Neural progenitor cell (in vitro differentiated cells): ENCODE measurements around the gene PITRM1. TPM values are rescaled to one million over a fixed set of nuclear protein-coding genes. Genes with fewer than 3 reads are reported as not detected.

Experiments
- DNase-seq: peaks from one replicate; pipeline ENCODE4 v3.0.0-alpha.2; 2016; ENCODE audit warnings: low spot score
- H2AFZ ChIP-seq: fragments of 200-600 bp; sonication (generic); replicated peaks from 2 replicates; pipeline ENCODE4 v1.6.1; 2016; ENCODE audit warnings: antibody characterized with exemption
- H3F3A ChIP-seq: fragments of 200-600 bp; sonication (generic); 2 replicates; pipeline ENCODE4 v1.6.1; 2016; ENCODE audit warnings: antibody characterized with exemption, low read depth
- H3K27ac ChIP-seq: fragments of 200-600 bp; sonication (generic); 2 replicates; pipeline ENCODE4 v1.5.1; 2016; ENCODE audit warnings: mild to moderate bottlenecking
- H3K27me3 ChIP-seq: fragments of 200-600 bp; sonication (generic); 2 replicates; pipeline ENCODE4 v1.6.1; 2016; ENCODE audit warnings: mild to moderate bottlenecking, moderate library complexity
- H3K36me3 ChIP-seq: fragments of 200-600 bp; sonication (generic); 2 replicates; pipeline ENCODE4 v1.5.1; 2016
- H3K4me1 ChIP-seq: fragments of 200-600 bp; sonication (generic); 2 replicates; pipeline ENCODE4 v1.6.1; 2016; ENCODE audit warnings: mixed run types
- H3K4me2 ChIP-seq: fragments of 200-600 bp; sonication (generic); 2 replicates; pipeline ENCODE4 v1.6.1; 2016
- H3K4me3 ChIP-seq: fragments of 200-600 bp; sonication (generic); 2 replicates; pipeline ENCODE4 v1.5.1; 2016
- H3K79me2 ChIP-seq: fragments of 200-600 bp; sonication (generic); 2 replicates; pipeline ENCODE4 v1.6.1; 2016; ENCODE audit warnings: low read depth
- H3K9ac ChIP-seq: fragments of 200-600 bp; sonication (generic); 2 replicates; pipeline ENCODE4 v1.6.1; 2016
- H3K9me3 ChIP-seq: fragments of 200-600 bp; sonication (generic); 2 replicates; pipeline ENCODE4 v1.5.1; 2016; ENCODE audit warnings: low read depth
- H4K20me1 ChIP-seq: fragments of 200-600 bp; sonication (generic); 2 replicates; pipeline ENCODE4 v1.6.1; 2016; ENCODE audit warnings: low read depth
- H3K27ac Mint-ChIP-seq: 3 replicates; pipeline ENCODE4 v1.8.0; 2021; ENCODE audit warnings: mixed read lengths
- H3K27me3 Mint-ChIP-seq: 2 replicates; pipeline ENCODE4 v1.8.0; 2022; ENCODE audit warnings: low read depth, mild to moderate bottlenecking, inconsistent platforms, moderate library complexity, mixed read lengths; ENCODE audit not compliant: insufficient read depth
- H3K36me3 Mint-ChIP-seq: 3 replicates; pipeline ENCODE4 v1.8.0; 2021; ENCODE audit warnings: mixed read lengths
- H3K4me1 Mint-ChIP-seq: 3 replicates; pipeline ENCODE4 v1.8.0; 2021; ENCODE audit warnings: mixed read lengths
- H3K4me3 Mint-ChIP-seq: 3 replicates; pipeline ENCODE4 v1.8.0; 2021; ENCODE audit warnings: mild to moderate bottlenecking, moderate library complexity, mixed read lengths
- H3K9me3 Mint-ChIP-seq: 3 replicates; pipeline ENCODE4 v1.8.0; 2020; ENCODE audit warnings: mixed read lengths
- EZH2 ChIP-seq: fragments of 200-600 bp; sonication (generic); IDR thresholded peaks from 2 replicates; pipeline ENCODE4 v1.6.1; 2017; ENCODE audit warnings: antibody characterized with exemption, mild to moderate bottlenecking, moderate library complexity
- EZH2phosphoT487 ChIP-seq: fragments of 200-600 bp; sonication (generic); IDR thresholded peaks from 2 replicates; pipeline ENCODE4 v1.6.1; 2017; ENCODE audit warnings: antibody characterized with exemption
- total RNA-seq: library from RNA; depleted of rRNA; stranded (reverse); fragments of >200 nt; gene quantifications from 2 replicates; pipeline ENCODE4 v1.2.3, GENCODE V29; 2015; ENCODE audit warnings: low replicate concordance
- TF ChIP-seq, protein P1 (sequence below): fragments of 200-600 bp; sonication (generic); IDR thresholded peaks from 2 replicates; pipeline ENCODE4 v1.5.1; 2017; ENCODE audit warnings: antibody characterized with exemption, mild to moderate bottlenecking

The PITRM1 gene
- total RNA-seq, 1 donor from 2014 or later, result 38.0 TPM

DNA sequence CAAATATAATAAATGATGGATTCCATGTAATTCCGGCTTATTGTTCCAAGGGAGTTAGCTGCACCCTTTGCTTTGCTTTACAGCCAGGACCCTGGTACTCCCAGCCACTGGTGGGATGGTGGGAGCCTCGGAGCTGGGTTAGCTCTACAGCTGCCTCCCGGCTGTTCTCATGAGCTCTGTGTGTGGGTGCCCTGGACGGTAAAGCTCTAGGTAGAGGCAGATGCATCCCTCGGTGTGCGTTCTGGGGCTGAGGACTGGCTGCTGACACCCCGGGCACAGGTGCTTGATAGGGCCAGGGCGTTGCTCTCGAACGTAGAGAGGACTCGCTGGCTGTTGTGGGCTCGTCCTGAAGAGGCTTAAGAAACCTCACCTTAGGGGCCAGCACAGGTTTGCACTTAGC lies 55.1 kb downstream of the PITRM1 start:
- Histone ChIP-seq H3K27me3 (no peaks in the 10 kb centered on the region), H3K27ac (no peak overlapping the region), H3K4me2 (no peak overlapping the region), H3K9me3 (no peaks in the 10 kb centered on the region), H3F3A (no peaks in the 10 kb centered on the region), H3K79me2 (no peaks in the 10 kb centered on the region), H3K36me3 (no peaks in the 10 kb centered on the region), H3K4me3 (no peak overlapping the region), H3K4me1 (no peaks in the 10 kb centered on the region), H3K9ac (no peak overlapping the region), H2AFZ (no peak overlapping the region), H4K20me1 (no peaks in the 10 kb centered on the region)
- Mint-ChIP-seq H3K27ac (peak overlapping the region; percentile 5), H3K4me3 (no peak overlapping the region), H3K27me3 (peaks cover 6% of the 10 kb centered on the region), H3K4me1 (peaks cover 3% of the 10 kb centered on the region), H3K36me3 (peaks cover 12% of the 10 kb centered on the region), H3K9me3 (no peaks in the 10 kb centered on the region)
- TF ChIP-seq EZH2phosphoT487 (no peak), EZH2 (no peak)
- TF ChIP-seq, protein P1, sequence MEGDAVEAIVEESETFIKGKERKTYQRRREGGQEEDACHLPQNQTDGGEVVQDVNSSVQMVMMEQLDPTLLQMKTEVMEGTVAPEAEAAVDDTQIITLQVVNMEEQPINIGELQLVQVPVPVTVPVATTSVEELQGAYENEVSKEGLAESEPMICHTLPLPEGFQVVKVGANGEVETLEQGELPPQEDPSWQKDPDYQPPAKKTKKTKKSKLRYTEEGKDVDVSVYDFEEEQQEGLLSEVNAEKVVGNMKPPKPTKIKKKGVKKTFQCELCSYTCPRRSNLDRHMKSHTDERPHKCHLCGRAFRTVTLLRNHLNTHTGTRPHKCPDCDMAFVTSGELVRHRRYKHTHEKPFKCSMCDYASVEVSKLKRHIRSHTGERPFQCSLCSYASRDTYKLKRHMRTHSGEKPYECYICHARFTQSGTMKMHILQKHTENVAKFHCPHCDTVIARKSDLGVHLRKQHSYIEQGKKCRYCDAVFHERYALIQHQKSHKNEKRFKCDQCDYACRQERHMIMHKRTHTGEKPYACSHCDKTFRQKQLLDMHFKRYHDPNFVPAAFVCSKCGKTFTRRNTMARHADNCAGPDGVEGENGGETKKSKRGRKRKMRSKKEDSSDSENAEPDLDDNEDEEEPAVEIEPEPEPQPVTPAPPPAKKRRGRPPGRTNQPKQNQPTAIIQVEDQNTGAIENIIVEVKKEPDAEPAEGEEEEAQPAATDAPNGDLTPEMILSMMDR, result no peak
- no peak for DNase-seq

DNA sequence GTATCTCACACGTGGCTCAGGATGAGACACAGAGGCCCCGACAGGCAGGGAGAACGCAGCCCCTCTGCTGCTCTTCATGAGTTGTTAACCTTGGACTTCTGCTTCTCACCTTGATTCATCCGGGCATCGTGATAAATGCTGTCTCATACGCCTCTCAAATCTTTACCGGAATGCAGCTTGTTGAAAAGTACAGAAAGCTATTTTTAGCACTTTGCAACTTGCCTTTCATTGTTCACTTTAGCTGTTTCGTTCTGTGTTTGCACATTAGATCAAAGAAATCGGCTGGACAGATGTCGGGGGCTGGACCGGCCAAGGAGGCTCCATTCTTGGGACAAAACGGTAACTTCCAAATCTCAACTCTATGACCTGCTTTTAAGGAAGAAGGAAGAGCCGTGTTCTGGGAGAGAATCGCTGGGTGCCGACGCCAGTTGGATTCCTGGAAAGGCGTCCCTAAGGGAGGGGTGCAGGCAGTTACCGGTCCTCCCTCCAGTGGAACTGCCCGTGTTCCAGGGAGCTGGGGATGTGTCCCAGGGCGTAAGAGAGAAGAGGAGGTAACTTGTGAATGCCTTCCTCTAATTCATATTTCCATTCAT lies 56.0 kb downstream of the PITRM1 start:
- no peaks in the 10 kb centered on the region for H3K9me3 ChIP-seq
- peaks cover 6% of the 10 kb centered on the region for H3K27me3 Mint-ChIP-seq
- peaks cover 12% of the 10 kb centered on the region for H3K36me3 Mint-ChIP-seq
- no peaks in the 10 kb centered on the region for H3K79me2 ChIP-seq
- DNase-seq, result no peak
- H3K4me3 ChIP-seq, result no peak overlapping the region
- no peak overlapping the region for H3K4me3 Mint-ChIP-seq
- no peak overlapping the region for H3K9ac ChIP-seq
- H3K36me3 ChIP-seq, result no peaks in the 10 kb centered on the region
- no peaks in the 10 kb centered on the region for H3K4me1 ChIP-seq
- no peak for TF ChIP-seq EZH2
- H3F3A ChIP-seq, result no peaks in the 10 kb centered on the region
- no peak overlapping the region for H3K27ac Mint-ChIP-seq
- H3K27ac ChIP-seq, result no peak overlapping the region
- H4K20me1 ChIP-seq, result no peaks in the 10 kb centered on the region
- H3K9me3 Mint-ChIP-seq, result no peaks in the 10 kb centered on the region
- H3K4me2 ChIP-seq, result no peak overlapping the region
- H3K27me3 ChIP-seq, result no peaks in the 10 kb centered on the region
- no peak overlapping the region for H2AFZ ChIP-seq
- peaks cover 10% of the 10 kb centered on the region for H3K4me1 Mint-ChIP-seq

DNA sequence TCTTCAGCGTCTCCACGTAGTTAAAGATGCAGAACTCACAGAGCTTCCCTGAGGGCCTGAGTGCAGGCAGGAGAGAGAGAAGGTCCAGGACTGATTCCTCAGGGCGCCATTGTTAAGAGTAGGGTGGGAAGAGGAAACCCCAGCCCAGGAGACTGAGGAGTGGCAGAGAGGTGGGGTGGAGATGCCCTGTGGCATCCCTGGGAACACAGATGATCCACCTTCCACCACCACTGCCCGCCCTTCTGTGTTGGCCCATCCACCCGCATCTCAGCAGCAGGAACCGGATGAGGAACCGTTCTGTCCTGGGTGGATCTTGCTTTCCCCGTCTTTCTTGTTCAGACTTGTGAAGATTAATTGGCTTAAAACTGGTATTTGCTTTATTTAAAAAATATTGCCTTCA lies 56.9 kb downstream of the PITRM1 start:
- no peaks in the 10 kb centered on the region for H3K9me3 Mint-ChIP-seq
- no peak overlapping the region for H3K4me3 ChIP-seq
- TF ChIP-seq, protein P1, result no peak
- TF ChIP-seq EZH2, result no peak
- no peak for TF ChIP-seq EZH2phosphoT487
- no peak overlapping the region for H3K27ac ChIP-seq
- H3K36me3 Mint-ChIP-seq, result peaks cover 12% of the 10 kb centered on the region
- H3K9ac ChIP-seq, result no peak overlapping the region
- no peaks in the 10 kb centered on the region for H3K9me3 ChIP-seq
- H3K79me2 ChIP-seq, result no peaks in the 10 kb centered on the region
- no peak for DNase-seq
- H3K4me3 Mint-ChIP-seq, result no peak overlapping the region
- H3K4me1 Mint-ChIP-seq, result peaks cover 19% of the 10 kb centered on the region
- H3K27me3 ChIP-seq, result no peaks in the 10 kb centered on the region
- H3K27me3 Mint-ChIP-seq, result peaks cover 6% of the 10 kb centered on the region
- H3F3A ChIP-seq, result no peaks in the 10 kb centered on the region
- no peak overlapping the region for H3K27ac Mint-ChIP-seq
- H3K4me1 ChIP-seq, result no peaks in the 10 kb centered on the region
- no peak overlapping the region for H2AFZ ChIP-seq
- no peaks in the 10 kb centered on the region for H4K20me1 ChIP-seq
- H3K36me3 ChIP-seq, result no peaks in the 10 kb centered on the region
- no peak overlapping the region for H3K4me2 ChIP-seq

DNA sequence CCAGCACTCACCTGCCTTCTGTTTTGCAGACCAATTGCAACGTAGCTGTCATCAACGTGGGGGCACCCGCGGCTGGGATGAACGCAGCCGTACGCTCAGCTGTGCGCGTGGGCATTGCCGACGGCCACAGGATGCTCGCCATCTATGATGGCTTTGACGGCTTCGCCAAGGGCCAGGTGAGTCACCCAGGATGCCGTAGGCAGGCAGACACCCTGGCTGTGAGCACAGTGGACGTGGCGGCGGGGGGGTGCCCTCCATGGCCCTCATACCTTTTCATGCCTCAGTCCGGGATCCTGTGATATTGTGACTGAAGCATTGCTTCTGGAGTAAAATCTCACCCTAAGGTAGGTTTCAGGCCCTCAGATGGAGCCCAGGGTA lies 59.2 kb downstream of the PITRM1 start:
- Histone ChIP-seq H3K4me2 (no peak overlapping the region), H3K27me3 (no peaks in the 10 kb centered on the region), H3K9me3 (no peaks in the 10 kb centered on the region), H3F3A (peaks cover 3% of the 10 kb centered on the region), H4K20me1 (no peaks in the 10 kb centered on the region), H3K4me3 (no peak overlapping the region), H3K79me2 (no peaks in the 10 kb centered on the region), H3K27ac (no peak overlapping the region), H3K36me3 (no peaks in the 10 kb centered on the region), H2AFZ (no peak overlapping the region), H3K9ac (no peak overlapping the region), H3K4me1 (no peaks in the 10 kb centered on the region)
- Mint-ChIP-seq H3K4me3 (no peak overlapping the region), H3K27ac (no peak overlapping the region), H3K36me3 (peaks cover 13% of the 10 kb centered on the region), H3K27me3 (peaks cover 8% of the 10 kb centered on the region), H3K9me3 (no peaks in the 10 kb centered on the region), H3K4me1 (peaks cover 23% of the 10 kb centered on the region)
- TF ChIP-seq, protein P1, result no peak
- TF ChIP-seq EZH2, result no peak
- TF ChIP-seq EZH2phosphoT487, result no peak
- no peak for DNase-seq
